Hepatocyte (in vitro differentiated cells): ENCODE measurements around the gene GBE1. TPM values are rescaled to one million over a fixed set of nuclear protein-coding genes. Genes with fewer than 3 reads are reported as not detected.

ENCODE experiments used
- DNase-seq: peaks from one replicate; pipeline ENCODE4 v3.0.0-alpha.2; 2016; ENCODE audit warnings: low spot score
- H2AFZ ChIP-seq: fragments of 200-600 bp; sonication (generic); 2 replicates; pipeline ENCODE4 v1.6.0; 2016; ENCODE audit warnings: antibody characterized with exemption, mild to moderate bottlenecking
- H3K27ac ChIP-seq: fragments of 200-600 bp; sonication (generic); 2 replicates; pipeline ENCODE4 v1.5.1; 2016; ENCODE audit warnings: mild to moderate bottlenecking
- H3K27me3 ChIP-seq: fragments of 200-600 bp; sonication (generic); 2 replicates; pipeline ENCODE4 v1.6.1; 2016
- H3K36me3 ChIP-seq: fragments of 200-600 bp; sonication (generic); replicated peaks from 2 replicates; pipeline ENCODE4 v1.5.1; 2016; ENCODE audit warnings: low read depth; ENCODE audit not compliant: insufficient read depth
- H3K4me1 ChIP-seq: fragments of 200-600 bp; sonication (generic); 2 replicates; pipeline ENCODE4 v1.5.1; 2016; ENCODE audit warnings: mild to moderate bottlenecking, moderate library complexity; ENCODE audit not compliant: insufficient read depth
- H3K4me2 ChIP-seq: fragments of 200-600 bp; sonication (generic); 2 replicates; pipeline ENCODE4 v1.6.0; 2016
- H3K4me3 ChIP-seq: fragments of 200-600 bp; sonication (generic); 2 replicates; pipeline ENCODE4 v1.5.1; 2016; ENCODE audit warnings: mild to moderate bottlenecking
- H3K79me2 ChIP-seq: fragments of 200-600 bp; sonication (generic); 2 replicates; pipeline ENCODE4 v1.6.0; 2017; ENCODE audit warnings: mild to moderate bottlenecking
- H3K9me2 ChIP-seq: fragments of 200-600 bp; sonication (generic); replicated peaks from 2 replicates; pipeline ENCODE4 v1.6.0; 2017; ENCODE audit warnings: mild to moderate bottlenecking; ENCODE audit not compliant: insufficient read depth
- H3K9me3 ChIP-seq: fragments of 200-600 bp; sonication (generic); 2 replicates; pipeline ENCODE4 v1.5.1; 2016; ENCODE audit warnings: low read depth, mild to moderate bottlenecking
- H4K20me1 ChIP-seq: fragments of 200-600 bp; sonication (generic); 2 replicates; pipeline ENCODE4 v1.6.0; 2016; ENCODE audit warnings: mild to moderate bottlenecking; ENCODE audit not compliant: insufficient read depth, poor library complexity, severe bottlenecking
- CTCF ChIP-seq: fragments of 200-600 bp; sonication (generic); IDR thresholded peaks from 2 replicates; pipeline ENCODE4 v1.5.1; 2016; ENCODE audit warnings: antibody characterized with exemption, mild to moderate bottlenecking; ENCODE audit not compliant: poor library complexity
- EZH2 ChIP-seq: fragments of 200-600 bp; sonication (generic); IDR thresholded peaks from 2 replicates; pipeline ENCODE4 v1.6.1; 2016; ENCODE audit warnings: antibody characterized with exemption, mild to moderate bottlenecking, borderline replicate concordance
- EZH2phosphoT487 ChIP-seq: fragments of 200-600 bp; sonication (generic); IDR thresholded peaks from one replicate; pipeline ENCODE4 v1.6.1; 2018; ENCODE audit warnings: antibody characterized with exemption, mild to moderate bottlenecking, low read depth, moderate library complexity; ENCODE audit not compliant: unreplicated experiment, severe bottlenecking
- WGBS: methylation state at CpG from one replicate; pipeline ENCODE4 v1.1.6; 2016; ENCODE audit warnings: low lambda C conversion rate; ENCODE audit errors: missing lambda C conversion rate; 5-methylcytosine and 5-hydroxymethylcytosine counted together
- polyA plus RNA-seq: library from polyadenylated mRNA; unstranded; fragments of >200 nt; fragmentation: Nextera tagmentation; extraction: Ambion mirVana; gene quantifications from 2 replicates; pipeline ENCODE4 v1.2.1, GENCODE V29; 2016
- total RNA-seq: library from RNA; depleted of rRNA; stranded (reverse); fragments of >200 nt; gene quantifications from 2 replicates; pipeline ENCODE4 v1.2.3, GENCODE V29; 2014

GBE1 gene
- total and polyA plus RNA-seq, 2 experiments from 2014 or later: 15.6 to 25.8 TPM

- no peak overlapping the region for H2AFZ ChIP-seq
- 65% methylated on average over 3 of the region's 3 CpGs for WGBS
- TF ChIP-seq EZH2phosphoT487 (no peak), EZH2 (no peak), CTCF (no peak)
Observed at GRCh38 chr3:81790117-81790516, 28.7 kb upstream of the GBE1 start.

GRCh38 chr3:81789691-81790090 is 28.2 kb upstream of the GBE1 start:
- H3K9me3 ChIP-seq: no peaks in the 10 kb centered on the region
- no peak for DNase-seq
- H3K36me3 ChIP-seq: no peaks in the 10 kb centered on the region
- no peak overlapping the region for H3K4me3 ChIP-seq
- no peak overlapping the region for H3K4me2 ChIP-seq
- TF ChIP-seq EZH2phosphoT487: no peak
- no peak for TF ChIP-seq EZH2
- no peak for TF ChIP-seq CTCF
- H3K79me2 ChIP-seq: no peaks in the 10 kb centered on the region
- no peaks in the 10 kb centered on the region for H3K27me3 ChIP-seq
- H3K9me2 ChIP-seq: no peaks in the 10 kb centered on the region
- no peaks in the 10 kb centered on the region for H3K4me1 ChIP-seq
- no peak overlapping the region for H3K27ac ChIP-seq
- no peak overlapping the region for H2AFZ ChIP-seq
- H4K20me1 ChIP-seq: no peaks in the 10 kb centered on the region

More at GRCh38 chr3:81790117-81790516, 28.7 kb upstream of the GBE1 start:
- Histone ChIP-seq H3K9me2 (no peaks in the 10 kb centered on the region), H3K4me1 (no peaks in the 10 kb centered on the region), H3K79me2 (no peaks in the 10 kb centered on the region), H3K27me3 (no peaks in the 10 kb centered on the region), H4K20me1 (no peaks in the 10 kb centered on the region), H3K4me2 (no peak overlapping the region), H3K36me3 (no peaks in the 10 kb centered on the region), H3K27ac (no peak overlapping the region), H3K4me3 (no peak overlapping the region), H3K9me3 (no peaks in the 10 kb centered on the region)
- DNase-seq: no peak

- H3K79me2 ChIP-seq: no peaks in the 10 kb centered on the region
- WGBS: 86% methylated on average over 2 of the region's 2 CpGs
- DNase-seq: no peak
- TF ChIP-seq EZH2 (no peak), CTCF (no peak), EZH2phosphoT487 (no peak)
- H3K27ac ChIP-seq: no peak overlapping the region
- no peaks in the 10 kb centered on the region for H3K9me3 ChIP-seq
- no peaks in the 10 kb centered on the region for H3K9me2 ChIP-seq
- no peaks in the 10 kb centered on the region for H3K36me3 ChIP-seq
- H3K4me2 ChIP-seq: no peak overlapping the region
- H2AFZ ChIP-seq: no peak overlapping the region
- no peaks in the 10 kb centered on the region for H4K20me1 ChIP-seq
- H3K27me3 ChIP-seq: no peaks in the 10 kb centered on the region
- no peak overlapping the region for H3K4me3 ChIP-seq
- no peaks in the 10 kb centered on the region for H3K4me1 ChIP-seq
Observed at GRCh38 chr3:81788610-81789009, 27.2 kb upstream of the GBE1 start.

- no peaks in the 10 kb centered on the region for H3K36me3 ChIP-seq
- no peak overlapping the region for H2AFZ ChIP-seq
- H3K27ac ChIP-seq: no peak overlapping the region
- DNase-seq: no peak
- no peak for TF ChIP-seq CTCF
- TF ChIP-seq EZH2: no peak
- TF ChIP-seq EZH2phosphoT487: no peak
- H3K27me3 ChIP-seq: no peaks in the 10 kb centered on the region
- H4K20me1 ChIP-seq: no peaks in the 10 kb centered on the region
- no peak overlapping the region for H3K4me3 ChIP-seq
- H3K4me2 ChIP-seq: no peak overlapping the region
- H3K9me3 ChIP-seq: no peaks in the 10 kb centered on the region
- no peaks in the 10 kb centered on the region for H3K4me1 ChIP-seq
- no peaks in the 10 kb centered on the region for H3K9me2 ChIP-seq
- WGBS: 87% methylated on average over 2 of the region's 2 CpGs
- H3K79me2 ChIP-seq: no peaks in the 10 kb centered on the region
Observed at GRCh38 chr3:81788044-81788443, 26.6 kb upstream of the GBE1 start.
